GM19467 (cell line): Measurements from ENCODE around the gene ACSL3.
"Not testable (repeated sequence)": the region's sequence is repeated elsewhere in the genome, so short reads cannot be mapped to it uniquely, and the experiment has no call there.

Experiments
- ATAC-seq: cut with Tn5 transposase; IDR thresholded peaks from one replicate; pipeline ENCODE4 v1.9.1; 2021; ENCODE audit warnings: mild to moderate bottlenecking, moderate library complexity; ENCODE audit not compliant: unreplicated experiment

ACSL3 gene

GRCh38 chr2:222907790-222908441 is 47.1 kb downstream of the ACSL3 start:
- ATAC-seq = no peak

- ATAC-seq = no peak
These were observed 48.5 kb downstream of the ACSL3 start for GRCh38 chr2:222909286-222909685.

- ATAC-seq = peak; percentile 99
These were observed 51.3 kb downstream of the ACSL3 start for GRCh38 chr2:222912117-222912516.

GRCh38 chr2:222912776-222913175 is 51.9 kb downstream of the ACSL3 start:
- no peak for ATAC-seq

DNA sequence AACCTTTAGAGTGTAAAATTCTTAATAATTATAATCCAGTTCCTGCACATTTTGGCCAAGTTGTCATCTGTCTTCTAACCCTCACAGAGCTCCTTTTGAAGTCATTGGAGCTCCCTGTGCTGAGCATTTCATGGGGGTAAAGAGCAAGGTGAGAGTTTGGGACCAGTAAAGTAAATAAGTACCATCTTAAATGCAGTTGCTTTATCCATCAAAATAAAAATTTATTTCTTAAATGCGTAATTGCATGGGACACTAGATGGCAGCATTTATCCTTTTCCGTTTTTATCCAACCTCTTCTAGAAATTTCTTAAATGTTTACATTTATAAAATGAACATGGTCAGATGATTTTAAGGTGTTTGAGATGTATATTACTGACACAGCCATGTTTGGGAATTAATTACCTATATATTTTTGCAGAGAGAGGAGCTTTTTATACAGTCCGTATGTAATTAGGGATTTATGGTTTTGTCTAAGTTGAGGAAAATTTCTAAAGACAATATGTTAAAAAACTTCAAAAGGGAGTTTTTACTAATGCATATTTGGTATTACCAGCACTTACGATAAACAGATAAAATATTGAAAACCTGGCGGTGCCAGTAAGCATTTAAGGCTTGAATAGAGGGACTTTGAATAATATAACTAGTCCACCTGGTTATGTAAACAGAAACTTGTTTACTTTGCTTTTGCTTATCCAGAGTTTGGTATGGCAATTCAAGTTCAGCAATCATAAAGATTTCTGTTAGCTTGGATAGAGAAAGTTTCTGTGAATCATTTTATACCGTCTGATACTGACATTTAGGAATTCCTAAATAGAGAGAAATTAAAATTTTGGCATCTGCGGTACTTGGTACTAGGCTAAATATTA is 54.5 kb downstream of the ACSL3 start:
- no peak for ATAC-seq

GRCh38 chr2:222916229-222917197 is 55.7 kb downstream of the ACSL3 start:
- ATAC-seq = no peak

DNA sequence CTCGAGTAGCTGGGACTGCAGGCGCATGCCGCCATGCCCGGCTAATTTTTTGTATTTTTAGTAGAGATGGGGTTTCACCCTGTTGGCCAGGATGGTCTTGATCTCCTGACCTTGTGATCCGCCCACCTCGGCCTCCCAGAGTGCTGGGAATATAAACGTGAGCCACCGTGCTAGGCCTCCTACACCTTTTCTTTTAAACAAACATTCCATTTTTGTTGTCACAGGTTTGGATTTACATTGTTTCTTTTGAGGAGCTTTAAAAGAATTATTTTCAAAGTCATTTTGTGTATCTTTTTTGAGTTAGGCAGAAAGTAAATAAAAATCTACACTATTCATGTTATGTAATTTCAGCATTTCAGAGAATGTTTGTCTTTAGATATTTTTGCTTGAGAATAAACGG is 56.4 kb downstream of the ACSL3 start:
- ATAC-seq = not testable (repeated sequence)

GRCh38 chr2:222919841-222920526 is 59.1 kb downstream of the ACSL3 start:
- ATAC-seq = no peak

DNA sequence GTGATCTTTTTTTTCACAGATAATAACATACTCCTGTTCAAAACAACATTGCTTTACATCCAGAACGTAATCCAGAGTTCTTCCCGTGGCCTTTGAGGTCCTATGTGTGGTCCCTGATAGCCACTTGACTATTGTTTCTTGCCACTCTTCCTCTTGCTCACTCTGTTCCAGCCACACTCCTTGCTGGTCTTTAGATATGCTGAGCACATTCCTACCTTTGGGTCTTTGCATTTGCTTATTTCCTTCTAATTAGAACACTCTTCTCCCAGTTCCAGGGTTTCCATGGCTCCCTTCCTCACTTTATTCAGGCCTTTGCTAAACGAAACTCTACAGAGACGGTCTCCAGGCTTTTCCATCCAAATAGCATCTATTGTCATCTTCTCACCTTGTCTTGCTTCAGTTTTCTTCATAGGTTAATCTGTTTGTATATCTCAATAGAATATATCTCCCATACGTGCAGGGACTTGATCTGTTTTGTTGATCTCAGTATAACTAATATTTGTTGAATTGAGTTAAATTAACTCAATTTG is 59.9 kb downstream of the ACSL3 start:
- no peak for ATAC-seq

- ATAC-seq = no peak
These were observed 61.4 kb downstream of the ACSL3 start for GRCh38 chr2:222922019-222922800.

- ATAC-seq = no peak
These were observed 66.1 kb downstream of the ACSL3 start for GRCh38 chr2:222926915-222927314.

DNA sequence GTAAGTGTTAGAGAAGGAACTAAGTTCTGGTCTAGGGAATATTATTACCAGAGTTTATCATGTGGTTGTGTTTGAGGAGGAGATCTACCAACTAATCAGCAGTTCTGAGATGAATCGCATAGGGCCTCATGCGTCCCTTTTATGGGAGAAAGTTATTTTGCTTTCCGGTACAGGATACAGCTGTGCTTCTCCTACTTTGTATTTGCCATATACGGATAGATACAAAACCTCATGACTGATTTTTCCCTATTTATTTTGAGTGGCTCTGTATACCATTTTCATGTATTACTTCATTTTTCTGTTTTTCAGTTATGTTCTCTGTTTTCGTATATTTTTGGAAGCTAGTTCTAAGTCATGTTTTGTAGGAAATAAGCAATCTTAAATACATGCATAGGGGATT is 66.8 kb downstream of the ACSL3 start:
- ATAC-seq = no peak

- no peak for ATAC-seq
These were observed 67.5 kb downstream of the ACSL3 start for GRCh38 chr2:222928335-222928734.

DNA sequence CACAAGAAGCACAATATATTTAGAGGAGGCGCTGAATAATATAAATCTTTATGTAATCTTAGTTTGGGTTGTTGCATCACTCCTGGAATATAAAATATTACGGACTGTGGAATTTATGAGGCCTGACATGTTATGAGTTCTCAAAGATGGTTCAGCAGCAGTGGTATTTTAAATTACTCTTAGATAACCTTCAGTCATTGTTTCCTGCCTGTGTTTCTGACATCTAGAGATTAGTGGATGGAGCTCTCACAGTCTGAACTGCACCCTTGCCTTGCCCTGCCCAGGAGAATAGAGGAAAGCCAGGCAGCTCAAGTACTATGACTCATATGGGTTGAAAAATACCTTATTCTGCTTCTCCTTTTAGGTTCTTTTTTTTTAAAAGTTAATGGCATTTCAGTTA is 70.0 kb downstream of the ACSL3 start:
- ATAC-seq = no peak

- no peak for ATAC-seq
These were observed 70.8 kb downstream of the ACSL3 start for GRCh38 chr2:222931659-222932058.

GRCh38 chr2:222933458-222933857 is 72.6 kb downstream of the ACSL3 start:
- ATAC-seq = no peak

- no peak for ATAC-seq
These were observed 75.0 kb downstream of the ACSL3 start for GRCh38 chr2:222935688-222936298.

DNA sequence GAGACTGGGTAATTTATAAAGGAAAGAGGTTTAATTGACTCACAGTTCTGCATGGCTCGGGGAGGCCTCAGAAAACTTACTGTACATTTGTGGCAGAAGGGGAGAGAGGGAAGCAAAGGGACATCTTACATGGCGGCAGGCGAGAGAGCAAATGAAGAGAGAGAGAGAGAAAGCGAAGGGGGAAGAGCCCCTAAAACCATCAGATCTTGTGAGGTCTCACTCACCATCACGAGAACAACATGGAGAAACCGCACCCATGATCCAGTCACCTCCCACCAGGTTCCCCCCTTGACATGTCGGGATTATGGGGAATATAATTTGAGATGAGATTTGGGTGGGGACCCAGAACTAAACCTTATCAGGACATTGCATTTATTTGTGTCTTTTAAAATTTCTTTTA is 75.9 kb downstream of the ACSL3 start:
- ATAC-seq = no peak

GRCh38 chr2:222938327-222938726 is 77.5 kb downstream of the ACSL3 start:
- no peak for ATAC-seq
